Fibroblast of the conjunctiva (primary cell): Measurements from ENCODE around the gene ERVV-1.
"Not testable (repeated sequence)": the region's sequence is repeated elsewhere in the genome, so short reads cannot be mapped to it uniquely, and the experiment has no call there.

Experiments
- DNase-seq: peaks from one replicate; pipeline ENCODE4 v3.0.0-alpha.2; 2010; ENCODE audit warnings: low read depth

ERVV-1 gene

GRCh38 chr19:53019684-53020083 is 6.0 kb downstream of the ERVV-1 start:
- DNase-seq: no peak

GRCh38 chr19:53028306-53028705 is 14.6 kb downstream of the ERVV-1 start:
- DNase-seq: not testable (repeated sequence)

GRCh38 chr19:53034054-53034453 is 20.3 kb downstream of the ERVV-1 start:
- DNase-seq: no peak

- no peak for DNase-seq
These were observed 21.4 kb downstream of the ERVV-1 start for GRCh38 chr19:53034948-53035675.

- peak; percentile 6 for DNase-seq
These were observed 23.7 kb downstream of the ERVV-1 start for GRCh38 chr19:53037101-53038097.

- DNase-seq: no peak
These were observed 27.6 kb downstream of the ERVV-1 start for GRCh38 chr19:53041366-53041765.

GRCh38 chr19:53045536-53045935 is 31.8 kb downstream of the ERVV-1 start:
- no peak for DNase-seq

GRCh38 chr19:53047379-53047778 is 33.7 kb downstream of the ERVV-1 start:
- DNase-seq: no peak

- no peak for DNase-seq
These were observed 41.4 kb downstream of the ERVV-1 start for GRCh38 chr19:53055117-53055516.

GRCh38 chr19:53057904-53058580 is 44.3 kb downstream of the ERVV-1 start:
- DNase-seq: no peak
